NCI-H146 treated with DMSO at 0.1 percent for 48 hours (cell line): ENCODE measurements around the gene MMAA.
"Not testable (repeated sequence)": the region's sequence is repeated elsewhere in the genome, so short reads cannot be mapped to it uniquely, and the experiment has no call there.

Experiments
- DNase-seq: peaks from one replicate; lab custom pipeline; 2025; ENCODE audit not compliant: unreplicated experiment; lab: John Stamatoyannopoulos, UW

The MMAA gene

GRCh38 chr4:145626623-145626982, 7.4 kb downstream of the MMAA start:
- DNase-seq = no peak

DNA sequence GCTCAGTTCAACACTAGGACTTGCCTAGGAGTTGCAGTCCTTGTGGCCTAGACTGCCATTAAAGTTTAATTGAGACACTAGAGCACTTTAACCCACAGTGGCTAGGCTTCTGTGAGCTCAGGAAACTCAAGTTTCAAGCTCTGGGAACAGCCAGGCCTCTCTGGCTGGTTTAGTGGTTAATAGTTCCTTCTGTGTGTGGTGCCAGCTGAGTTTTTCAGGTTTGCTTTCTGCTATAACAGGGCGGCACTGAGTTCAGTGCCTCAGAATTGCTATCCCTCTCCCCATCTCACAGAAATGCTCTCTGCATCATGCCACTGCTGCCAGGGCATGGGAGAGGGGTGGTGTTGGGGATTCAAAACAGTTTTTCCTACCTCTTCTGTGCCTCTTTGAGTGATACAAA, 15.9 kb downstream of the MMAA start:
- DNase-seq = no peak

DNA sequence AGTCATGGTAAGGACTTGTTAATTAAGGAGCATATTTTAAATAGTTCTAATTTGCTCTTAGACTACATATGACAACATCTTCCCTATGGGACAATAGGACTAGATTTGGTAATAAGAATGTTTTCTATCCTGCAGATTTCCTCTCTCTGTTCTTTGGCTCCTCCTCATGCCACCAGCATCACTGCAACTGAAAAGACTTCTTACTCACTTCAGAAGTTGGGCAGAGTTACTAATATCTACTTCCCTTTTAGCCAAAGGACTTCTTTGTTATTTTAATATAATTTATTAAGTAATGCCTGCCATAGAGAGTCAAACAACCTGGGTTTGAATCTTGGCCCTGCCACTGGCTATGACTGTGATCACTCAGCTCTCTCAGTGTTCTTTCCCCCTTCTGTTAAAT, 16.4 kb downstream of the MMAA start:
- DNase-seq = no peak

- no peak for DNase-seq
Observed at GRCh38 chr4:145639186-145639698, 20.1 kb downstream of the MMAA start.

DNA sequence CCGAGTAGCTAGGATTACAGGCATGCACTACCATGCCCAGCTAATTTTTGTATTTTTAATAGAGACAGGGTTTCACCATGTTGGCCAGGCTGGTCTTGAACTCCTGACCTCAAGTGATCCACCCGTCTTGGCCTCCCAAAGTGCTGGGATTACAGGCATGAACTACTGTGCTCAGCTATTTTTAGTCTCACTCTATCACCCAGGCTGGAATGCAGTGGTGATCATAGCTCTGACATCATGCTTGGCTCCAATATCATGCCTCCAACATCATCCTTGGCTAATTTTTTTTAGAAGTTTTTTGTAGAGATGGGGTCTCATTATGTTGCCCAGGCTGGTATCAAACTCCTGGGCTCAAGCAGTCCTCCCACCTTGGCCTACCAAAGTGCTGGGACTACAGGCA, 21.1 kb downstream of the MMAA start:
- not testable (repeated sequence) for DNase-seq

- no peak for DNase-seq
Observed at GRCh38 chr4:145643295-145643694, 24.1 kb downstream of the MMAA start.

DNA sequence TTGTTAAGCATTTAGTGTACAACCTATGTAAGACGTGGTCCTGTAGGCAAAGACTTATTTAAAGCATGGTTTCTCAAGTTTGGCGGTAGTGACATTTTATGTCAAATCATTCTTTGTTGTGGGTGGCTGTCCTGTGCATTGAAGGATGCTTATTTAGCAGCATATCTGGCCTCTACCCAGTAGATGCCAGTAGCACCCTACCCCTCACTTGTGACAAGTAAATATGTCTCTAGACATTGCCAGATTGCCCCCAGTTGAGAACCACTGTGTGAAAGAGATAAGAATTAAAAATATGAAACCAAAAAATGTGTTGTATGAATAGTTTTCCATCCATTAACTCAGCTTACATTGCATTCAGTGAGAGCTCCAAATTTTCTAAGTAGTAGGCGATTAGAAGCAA, 25.5 kb downstream of the MMAA start:
- no peak for DNase-seq

GRCh38 chr4:145656156-145656555, 37.0 kb downstream of the MMAA start:
- DNase-seq = no peak

- DNase-seq = no peak
Observed at GRCh38 chr4:145660064-145660463, 40.9 kb downstream of the MMAA start.

DNA sequence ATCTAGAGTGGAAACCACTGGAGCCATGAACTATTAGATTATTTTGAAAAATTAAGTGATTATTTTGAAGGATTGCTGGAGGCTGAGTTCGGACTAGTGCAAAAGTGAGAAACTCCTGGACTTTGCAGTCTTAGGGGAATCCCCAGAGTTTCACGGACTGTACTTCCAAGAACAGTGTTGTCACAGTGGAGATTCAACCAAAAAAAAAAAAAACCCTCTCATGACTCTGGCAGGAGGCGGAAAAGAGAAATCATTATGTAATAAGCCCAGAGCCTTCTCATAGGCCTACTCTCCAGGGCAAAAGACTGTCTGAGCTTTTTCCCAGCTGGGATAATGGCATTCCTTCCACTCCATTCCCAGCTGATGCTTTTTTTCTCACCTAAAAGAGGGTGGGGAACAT, 44.0 kb downstream of the MMAA start:
- DNase-seq = no peak

GRCh38 chr4:145665773-145666172, 46.6 kb downstream of the MMAA start:
- DNase-seq = no peak

DNA sequence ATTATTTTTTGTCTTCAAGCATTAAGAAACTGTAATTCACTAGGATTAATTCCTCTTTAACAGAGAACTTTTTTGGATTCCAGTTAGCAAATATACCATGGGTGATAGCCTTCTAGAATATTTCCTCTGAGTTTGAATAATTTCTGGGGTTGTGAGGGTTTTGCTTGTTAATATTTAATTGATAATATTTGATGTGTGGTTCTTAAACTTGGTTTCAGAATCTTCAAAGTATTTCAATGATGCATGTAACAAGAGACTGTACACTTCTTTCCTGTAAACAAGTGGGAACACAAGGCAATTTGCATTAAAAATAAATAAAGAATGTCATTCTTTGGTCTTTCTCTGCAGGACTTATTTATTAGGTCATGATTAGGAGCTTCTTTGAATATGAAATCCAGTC, 51.2 kb downstream of the MMAA start:
- DNase-seq = no peak

GRCh38 chr4:145679520-145679919, 60.3 kb downstream of the MMAA start:
- peak; percentile 67 for DNase-seq

- DNase-seq = peak; percentile 57
Observed at GRCh38 chr4:145679991-145680455, 60.8 kb downstream of the MMAA start, which contains the start of gene C4orf51. TSS of gene C4orf51 (plus strand) at chr4:145680146. CDS start at chr4:145680204, 58 bp downstream.

DNA sequence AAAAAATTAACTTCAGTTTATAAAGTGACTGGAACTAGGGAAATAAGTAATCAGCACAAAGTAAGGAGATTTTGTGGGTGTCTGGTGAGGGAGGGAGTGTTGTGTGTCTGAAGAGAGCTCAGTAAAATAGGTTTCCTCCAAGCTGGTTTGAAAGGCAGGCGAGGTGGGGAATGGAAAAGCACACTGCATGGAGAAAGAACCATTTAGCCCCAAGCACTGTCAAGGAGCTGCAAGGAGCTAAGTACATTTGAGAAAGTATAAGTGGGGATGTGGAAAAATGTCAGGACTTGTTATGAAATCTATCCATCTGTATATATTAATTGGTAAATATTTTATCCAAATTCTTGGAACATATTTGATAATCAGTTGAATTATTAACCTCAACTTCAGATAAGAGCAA, 61.7 kb downstream of the MMAA start:
- DNase-seq = no peak

DNA sequence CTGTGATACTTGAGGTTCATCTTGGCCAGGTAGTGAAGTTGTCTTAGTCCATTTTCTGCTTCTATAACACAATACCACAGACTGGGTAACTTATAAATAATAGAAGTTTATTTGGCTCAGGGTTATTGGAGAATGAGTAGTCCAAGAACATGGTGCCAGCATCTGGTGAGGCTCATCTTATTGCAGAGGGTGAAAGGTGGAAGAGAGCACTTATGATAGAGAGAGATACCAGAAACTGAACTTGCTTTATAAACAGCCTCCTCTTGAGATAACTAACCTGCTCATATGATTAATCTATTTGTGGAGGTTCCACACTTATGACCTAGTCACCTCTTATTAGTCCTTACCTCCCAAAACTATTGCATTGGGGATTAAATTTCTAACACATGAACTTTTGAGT, 62.3 kb downstream of the MMAA start:
- no peak for DNase-seq

DNA sequence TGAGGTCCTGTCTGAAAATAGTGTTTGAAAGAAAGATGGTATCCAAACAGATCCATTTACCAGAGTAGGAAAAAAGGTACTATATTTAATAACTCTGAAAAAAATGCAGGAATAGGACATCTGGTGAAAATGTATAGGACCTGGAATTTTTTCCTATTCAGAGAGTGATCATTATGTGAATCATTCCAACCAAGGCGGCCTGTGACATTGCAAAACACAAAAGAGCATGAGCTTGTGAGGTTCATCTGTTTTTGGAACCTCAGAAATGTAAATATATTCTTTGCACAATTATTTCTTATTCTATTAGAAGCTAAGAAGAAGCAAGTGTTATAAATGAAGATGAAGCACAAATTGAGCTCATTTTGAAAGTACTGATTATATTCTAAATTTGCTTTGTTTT, 62.8 kb downstream of the MMAA start:
- no peak for DNase-seq

DNA sequence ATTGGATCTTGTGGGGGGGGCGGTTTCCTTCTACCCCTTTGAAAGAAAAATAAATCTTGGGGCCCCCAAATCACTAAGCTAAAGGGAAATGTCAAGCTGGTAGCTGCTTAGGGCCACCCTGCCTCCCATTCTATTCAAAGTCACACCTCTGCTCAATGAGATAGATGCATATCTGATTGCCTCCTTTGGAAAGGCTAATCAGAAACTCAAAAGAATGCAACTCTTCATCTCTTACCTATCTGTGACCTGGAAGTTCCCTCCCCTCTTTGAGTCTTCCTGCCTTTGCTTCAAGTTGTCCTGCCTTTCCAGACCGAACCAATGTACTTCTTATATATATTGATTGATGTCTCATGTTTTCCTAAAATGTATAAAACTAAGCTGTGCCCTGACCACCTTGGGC, 67.8 kb downstream of the MMAA start:
- no peak for DNase-seq

DNA sequence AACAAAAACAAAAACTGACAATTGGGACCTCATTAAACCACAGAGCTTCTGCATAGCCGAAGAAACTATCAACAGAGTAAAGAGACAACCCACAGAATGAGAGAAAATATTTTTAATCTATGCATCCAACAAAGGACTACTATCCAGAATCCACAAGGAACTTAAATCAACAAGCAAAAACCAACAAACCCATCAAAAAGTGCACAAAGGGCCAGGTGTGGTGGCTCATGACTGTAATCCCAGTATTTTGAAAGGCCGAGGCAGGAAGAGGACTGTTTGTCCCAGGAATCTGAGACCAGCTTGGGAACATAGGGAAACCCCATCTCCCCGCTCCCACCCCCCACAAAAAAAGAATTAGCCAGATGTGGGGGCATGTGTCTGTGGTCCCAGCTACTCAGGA, 71.4 kb downstream of the MMAA start:
- peak; percentile 7 for DNase-seq

DNA sequence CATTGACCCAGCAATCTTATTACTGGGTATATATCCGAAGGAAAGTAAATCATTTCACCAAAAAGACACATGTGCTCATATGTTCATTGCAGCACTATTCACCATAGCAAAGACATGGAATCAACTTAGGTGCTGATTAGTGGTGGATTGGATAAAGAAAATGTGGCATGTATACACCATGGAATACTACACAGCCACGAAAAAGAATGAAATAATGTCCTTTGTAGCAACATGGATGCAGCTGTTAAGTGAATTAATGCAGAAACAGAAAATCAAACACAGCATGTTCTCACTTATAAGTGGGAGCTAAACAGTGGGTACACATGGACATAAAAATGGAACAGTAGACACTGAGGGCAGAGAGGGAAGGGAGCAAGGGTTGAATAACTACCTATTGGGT, 72.2 kb downstream of the MMAA start:
- DNase-seq = not testable (repeated sequence)

DNA sequence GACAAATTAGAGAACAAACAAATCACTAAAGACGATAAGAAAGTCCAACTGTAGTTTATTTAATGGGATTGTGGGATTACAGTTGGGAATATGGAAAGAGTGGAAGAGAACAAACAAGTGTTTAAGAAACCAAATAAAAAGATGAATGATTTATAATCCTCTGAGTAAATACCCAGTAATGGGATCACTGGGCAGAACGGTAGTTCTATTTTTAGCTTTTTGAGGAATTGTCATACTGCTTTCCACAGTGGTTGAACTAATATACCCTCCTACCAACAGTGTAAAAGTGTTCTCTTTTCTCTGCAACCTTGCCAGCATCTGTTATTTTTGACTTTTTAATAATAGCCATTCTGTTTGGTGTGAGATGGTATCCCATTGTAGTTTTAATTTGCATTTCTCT, 75.7 kb downstream of the MMAA start:
- peak; percentile 9 for DNase-seq

DNA sequence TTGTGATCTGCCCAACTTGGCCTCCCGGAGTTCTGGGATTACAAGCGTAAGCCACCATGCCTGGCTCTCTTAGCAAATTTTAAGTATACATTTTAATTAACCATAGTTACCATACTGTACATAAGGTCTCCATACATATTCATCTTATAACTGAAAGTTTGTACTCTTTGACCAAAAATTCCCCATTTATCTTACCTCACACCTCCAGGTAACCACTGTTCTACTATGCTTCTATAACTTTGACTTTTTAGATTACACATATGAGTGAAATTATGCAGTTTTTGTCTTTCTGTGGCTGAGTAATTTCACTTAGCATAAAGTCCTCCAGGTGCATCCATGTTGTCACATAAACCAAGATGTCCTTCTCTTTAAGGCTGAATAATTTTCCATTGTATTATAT, 78.1 kb downstream of the MMAA start:
- no peak for DNase-seq

- DNase-seq = no peak
Observed at GRCh38 chr4:145698507-145698906, 79.3 kb downstream of the MMAA start.
